ENCODE data around the gene ARPP21.

- TF ChIP-seq CTCF (IDR thresholded peaks at IDR 0.05; ENCODE audit: extremely low read depth in 1 of 2, insufficient read depth in 1 of 2, low read depth in 1 of 2, low read length in 2 of 2): no peak
- TF ChIP-seq EZH2 (IDR thresholded peaks at IDR 0.05; ENCODE audit: borderline replicate concordance, low read depth, low read length, severe bottlenecking): no peak
- no peak for TF ChIP-seq POLR2A (IDR thresholded peaks at IDR 0.05; ENCODE audit: low read depth, low read length)
- TF ChIP-seq POLR2AphosphoS5 (IDR thresholded peaks at IDR 0.05; ENCODE audit: insufficient read depth, low read depth, low read length): no peak
- TF ChIP-seq MAX (IDR thresholded peaks at IDR 0.05; ENCODE audit: insufficient read depth, insufficient read length): no peak
- no peak for TF ChIP-seq JUN (IDR thresholded peaks at IDR 0.05; ENCODE audit: borderline replicate concordance, insufficient read depth, insufficient read length, low read depth)
- TF ChIP-seq FOS (IDR thresholded peaks at IDR 0.05; ENCODE audit: borderline replicate concordance, insufficient read depth, low read length): no peak
- no peak for TF ChIP-seq MYC (IDR thresholded peaks at IDR 0.05; ENCODE audit: low read depth, low read length)
Measured at GRCh38 chr3:35670408-35670965, 31.2 kb downstream of the ARPP21 start.

Measured in endothelial cell of umbilical vein (primary cell).